HepG2 (cell line): ENCODE results near the gene SIN3A.

Experiments
- CBFB ChIP-seq: sonication (generic); formaldehyde crosslinking; IDR thresholded peaks from 2 replicates; pipeline ENCODE4 v1.4.0; 2020; ENCODE audit warnings: missing genetic modification reagents
- EZH2 ChIP-seq: conservative IDR thresholded peaks from 2 replicates; pipeline ENCODE4 v1.6.1; 2012; ENCODE audit warnings: mild to moderate bottlenecking, low read depth, low read length, moderate library complexity
- FOXK1 ChIP-seq: sonication (generic); formaldehyde crosslinking; IDR thresholded peaks from 2 replicates; pipeline ENCODE4 v1.4.0; 2020; ENCODE audit warnings: low read depth, missing genetic modification reagents, borderline replicate concordance
- MED8 ChIP-seq: sonication (generic); formaldehyde crosslinking; IDR thresholded peaks from 2 replicates; pipeline ENCODE4 v1.8.1; 2023; ENCODE audit warnings: mild to moderate bottlenecking, missing genetic modification reagents; ENCODE audit not compliant: insufficient replicate concordance
- MZF1 ChIP-seq: sonication (generic); formaldehyde crosslinking; IDR thresholded peaks from 2 replicates; pipeline ENCODE4 v1.8.1; 2023; ENCODE audit warnings: mild to moderate bottlenecking, missing genetic modification reagents, borderline replicate concordance
- SUZ12 ChIP-seq: fragments of 150-350 bp; IDR thresholded peaks from 2 replicates; pipeline ENCODE4 v1.6.1; 2014; ENCODE audit warnings: low read depth, low read length
- ZBTB42 ChIP-seq: sonication (generic); formaldehyde crosslinking; IDR thresholded peaks from 2 replicates; pipeline ENCODE4 v1.5.0; 2020; ENCODE audit warnings: mild to moderate bottlenecking, missing genetic modification reagents
- ZC3H4 ChIP-seq: sonication (generic); formaldehyde crosslinking; IDR thresholded peaks from 2 replicates; pipeline ENCODE4 v1.4.0; 2020; ENCODE audit warnings: missing genetic modification reagents, borderline replicate concordance
- ZNF143 ChIP-seq: sonication (generic); formaldehyde crosslinking; IDR thresholded peaks from 2 replicates; pipeline ENCODE4 v1.4.0; 2020; ENCODE audit warnings: missing genetic modification reagents
- ZNF232 ChIP-seq: sonication (generic); formaldehyde crosslinking; IDR thresholded peaks from 2 replicates; pipeline ENCODE4 v1.4.0; 2020; ENCODE audit warnings: missing genetic modification reagents, borderline replicate concordance
- ZNF839 ChIP-seq: sonication (generic); formaldehyde crosslinking; IDR thresholded peaks from 2 replicates; pipeline ENCODE4 v1.4.0; 2020; ENCODE audit warnings: missing genetic modification reagents, mild to moderate bottlenecking, borderline replicate concordance
- TF ChIP-seq, protein P1 (sequence below), 2 experiments: sonication (generic) in 1 of 2; formaldehyde crosslinking in 1 of 2; IDR thresholded peaks; 2 replicates each; pipeline versions ENCODE4 v1.4.0 to v1.6.1; 2016 to 2020; ENCODE audit warnings: borderline replicate concordance in 1 of 2, low read depth in 1 of 2, mild to moderate bottlenecking in 1 of 2, missing genetic modification reagents in 1 of 2

DNA sequence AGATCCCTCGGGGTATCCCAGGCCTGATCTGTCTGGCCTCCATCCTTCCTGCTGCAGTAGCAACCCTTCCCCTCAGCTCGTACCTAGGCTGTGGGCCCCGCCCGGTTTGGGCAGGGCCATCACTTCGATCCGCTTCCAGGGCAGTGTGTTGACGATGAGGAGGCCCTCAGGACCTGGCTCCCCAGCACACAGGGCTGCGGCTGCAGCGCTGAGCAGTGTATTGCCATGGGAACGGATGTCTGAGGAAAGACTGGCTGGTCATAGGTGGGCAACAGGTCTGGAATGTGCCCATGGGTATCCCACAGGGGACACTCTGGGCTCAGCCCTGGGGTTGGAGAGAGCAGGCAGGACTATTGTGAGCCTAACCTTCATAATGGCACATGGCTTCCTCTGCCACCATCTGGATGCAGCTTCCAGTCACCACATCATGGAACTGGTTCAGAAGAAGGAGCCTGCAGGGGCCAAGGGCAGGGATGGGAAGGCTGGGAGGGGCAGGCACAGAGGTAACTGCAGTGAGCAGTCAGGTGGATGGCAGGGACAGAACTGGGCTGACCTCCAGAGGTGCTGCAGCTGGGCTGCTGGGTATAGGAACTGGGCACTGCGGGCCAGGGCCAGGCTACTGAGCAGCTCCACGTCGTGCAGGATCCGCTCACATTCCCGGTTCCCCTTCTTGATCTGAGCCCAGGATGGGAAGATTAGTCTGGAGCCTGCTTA lies 91.8 kb downstream of the SIN3A start:
- TF ChIP-seq ZBTB42 (CRISPR knock-in tag), result no peak
- TF ChIP-seq ZC3H4 (CRISPR knock-in tag), result no peak
- no peak for TF ChIP-seq ZNF232 (CRISPR knock-in tag)
- TF ChIP-seq, protein P1, sequence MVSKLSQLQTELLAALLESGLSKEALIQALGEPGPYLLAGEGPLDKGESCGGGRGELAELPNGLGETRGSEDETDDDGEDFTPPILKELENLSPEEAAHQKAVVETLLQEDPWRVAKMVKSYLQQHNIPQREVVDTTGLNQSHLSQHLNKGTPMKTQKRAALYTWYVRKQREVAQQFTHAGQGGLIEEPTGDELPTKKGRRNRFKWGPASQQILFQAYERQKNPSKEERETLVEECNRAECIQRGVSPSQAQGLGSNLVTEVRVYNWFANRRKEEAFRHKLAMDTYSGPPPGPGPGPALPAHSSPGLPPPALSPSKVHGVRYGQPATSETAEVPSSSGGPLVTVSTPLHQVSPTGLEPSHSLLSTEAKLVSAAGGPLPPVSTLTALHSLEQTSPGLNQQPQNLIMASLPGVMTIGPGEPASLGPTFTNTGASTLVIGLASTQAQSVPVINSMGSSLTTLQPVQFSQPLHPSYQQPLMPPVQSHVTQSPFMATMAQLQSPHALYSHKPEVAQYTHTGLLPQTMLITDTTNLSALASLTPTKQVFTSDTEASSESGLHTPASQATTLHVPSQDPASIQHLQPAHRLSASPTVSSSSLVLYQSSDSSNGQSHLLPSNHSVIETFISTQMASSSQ (IDR thresholded peaks at IDR 0.05; ENCODE audit: low read depth), result no peak
- TF ChIP-seq, protein P1 (CRISPR knock-in tag; IDR thresholded peaks at IDR 0.05; ENCODE audit: borderline replicate concordance), result no peak
- TF ChIP-seq EZH2, result no peak
- no peak for TF ChIP-seq MZF1
- TF ChIP-seq ZNF143 (CRISPR knock-in tag), result no peak
- no peak for TF ChIP-seq FOXK1 (CRISPR knock-in tag)
- TF ChIP-seq MED8 (CRISPR knock-in tag), result no peak
- no peak for TF ChIP-seq ZNF839
- TF ChIP-seq SUZ12, result no peak
- no peak for TF ChIP-seq CBFB (CRISPR knock-in tag)
